ENCODE measurements around the gene MUS81. TPM values are rescaled to one million over a fixed set of nuclear protein-coding genes. Genes with fewer than 3 reads are reported as not detected.

MUS81 gene
- total and polyA plus RNA-seq, 9 of the 15 experiments (the other 6 are each of a cell fraction or from before 2014, with no cell fraction given), result 13.4 to 118 (median 53.7) TPM

DNA sequence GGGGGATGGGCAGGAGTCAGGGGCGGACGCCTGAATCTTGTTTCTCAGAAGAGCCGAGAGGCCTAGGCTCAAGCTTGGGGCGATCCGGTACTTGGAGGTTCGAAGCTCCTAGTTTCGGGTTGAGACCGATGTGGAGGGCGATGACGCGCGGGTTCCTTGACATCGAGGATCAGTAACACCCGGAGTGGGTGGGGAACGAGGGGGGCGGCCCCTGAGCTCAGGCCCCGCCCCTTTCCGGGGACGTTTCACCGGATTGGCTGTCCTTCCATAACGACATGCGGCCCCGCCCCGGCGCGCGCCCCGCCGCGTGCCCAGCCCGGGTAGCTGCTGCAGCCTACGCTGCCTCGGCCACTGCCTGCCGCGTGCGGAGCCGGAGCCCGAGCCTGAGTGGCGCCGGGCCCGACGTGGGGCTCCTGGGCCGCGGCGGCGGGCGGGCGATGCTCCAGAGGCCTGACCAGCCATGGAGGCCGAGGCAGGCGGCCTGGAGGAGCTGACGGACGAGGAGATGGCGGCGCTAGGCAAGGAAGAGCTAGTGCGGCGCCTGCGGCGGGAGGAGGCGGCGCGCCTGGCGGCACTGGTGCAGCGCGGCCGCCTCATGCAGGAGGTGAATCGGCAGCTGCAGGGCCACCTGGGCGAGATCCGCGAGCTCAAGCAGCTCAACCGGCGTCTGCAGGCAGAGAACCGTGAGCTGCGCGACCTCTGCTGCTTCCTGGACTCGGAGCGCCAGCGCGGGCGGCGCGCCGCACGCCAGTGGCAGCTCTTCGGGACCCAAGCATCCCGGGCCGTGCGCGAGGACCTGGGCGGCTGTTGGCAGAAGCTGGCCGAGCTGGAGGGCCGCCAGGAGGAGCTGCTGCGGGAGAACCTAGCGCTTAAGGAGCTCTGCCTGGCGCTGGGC is 30.3 kb downstream of the MUS81 start, which contains the start of gene CCDC85B (continued):
- TF ChIP-seq SIN3A (IDR thresholded peaks at IDR 0.05; ENCODE audit: borderline replicate concordance in 2 of 2, control insufficient read depth in 1 of 2, low read depth in 2 of 2, low read length in 2 of 2) (peak; percentile 51 to 79; a peak in 3 of 4 replicates), MYC (IDR thresholded peaks at IDR 0.05; ENCODE audit: low read depth, low read length) (peak; percentile 97), MYC (CRISPR knock-in tag; IDR thresholded peaks at IDR 0.05; ENCODE audit: borderline replicate concordance, low read depth) (no peak), CAMTA2 (CRISPR knock-in tag; conservative IDR thresholded peaks at IDR 0.05) (peak; percentile 83; the same call in 1 of the 2 replicates), GTF2B (IDR thresholded peaks at IDR 0.05; ENCODE audit: extremely low read depth, insufficient read length) (no peak), NR2F6 (CRISPR knock-in tag; IDR thresholded peaks at IDR 0.05) (no peak), DEAF1 (CRISPR knock-in tag; IDR thresholded peaks at IDR 0.05) (0 out of 2 replicates have a peak, but pooled peaks have one; percentile 10), HDAC1 (IDR thresholded peaks at IDR 0.05) (peak in 1 of 2 experiments; percentile 38; a peak in 1 of 4 replicates), U2AF1 (optimal IDR thresholded peaks at IDR 0.05; ENCODE audit: low read depth, low read length) (peak; percentile 84), POLR2B (IDR thresholded peaks at IDR 0.05; ENCODE audit: low read depth, partially characterized antibody) (peak; percentile 8), ZNF395 (CRISPR knock-in tag; IDR thresholded peaks at IDR 0.05) (peak; percentile 83), CSDE1 (IDR thresholded peaks at IDR 0.05) (no peak), NR2C2 (CRISPR knock-in tag; IDR thresholded peaks at IDR 0.05) (peak; percentile 44), NR2C2 (tag; IDR thresholded peaks at IDR 0.05) (peak; percentile 24; the same call in 1 of the 2 replicates)
- TF ChIP-seq, protein P1, sequence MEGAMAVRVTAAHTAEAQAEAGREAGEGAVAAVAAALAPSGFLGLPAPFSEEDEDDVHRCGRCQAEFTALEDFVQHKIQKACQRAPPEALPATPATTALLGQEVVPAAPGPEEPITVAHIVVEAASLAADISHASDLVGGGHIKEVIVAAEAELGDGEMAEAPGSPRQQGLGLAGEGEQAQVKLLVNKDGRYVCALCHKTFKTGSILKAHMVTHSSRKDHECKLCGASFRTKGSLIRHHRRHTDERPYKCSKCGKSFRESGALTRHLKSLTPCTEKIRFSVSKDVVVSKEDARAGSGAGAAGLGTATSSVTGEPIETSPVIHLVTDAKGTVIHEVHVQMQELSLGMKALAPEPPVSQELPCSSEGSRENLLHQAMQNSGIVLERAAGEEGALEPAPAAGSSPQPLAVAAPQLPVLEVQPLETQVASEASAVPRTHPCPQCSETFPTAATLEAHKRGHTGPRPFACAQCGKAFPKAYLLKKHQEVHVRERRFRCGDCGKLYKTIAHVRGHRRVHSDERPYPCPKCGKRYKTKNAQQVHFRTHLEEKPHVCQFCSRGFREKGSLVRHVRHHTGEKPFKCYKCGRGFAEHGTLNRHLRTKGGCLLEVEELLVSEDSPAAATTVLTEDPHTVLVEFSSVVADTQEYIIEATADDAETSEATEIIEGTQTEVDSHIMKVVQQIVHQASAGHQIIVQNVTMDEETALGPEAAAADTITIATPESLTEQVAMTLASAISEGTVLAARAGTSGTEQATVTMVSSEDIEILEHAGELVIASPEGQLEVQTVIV (CRISPR knock-in tag; IDR thresholded peaks at IDR 0.05; ENCODE audit: borderline replicate concordance), result no peak
- TF ChIP-seq, protein P2, sequence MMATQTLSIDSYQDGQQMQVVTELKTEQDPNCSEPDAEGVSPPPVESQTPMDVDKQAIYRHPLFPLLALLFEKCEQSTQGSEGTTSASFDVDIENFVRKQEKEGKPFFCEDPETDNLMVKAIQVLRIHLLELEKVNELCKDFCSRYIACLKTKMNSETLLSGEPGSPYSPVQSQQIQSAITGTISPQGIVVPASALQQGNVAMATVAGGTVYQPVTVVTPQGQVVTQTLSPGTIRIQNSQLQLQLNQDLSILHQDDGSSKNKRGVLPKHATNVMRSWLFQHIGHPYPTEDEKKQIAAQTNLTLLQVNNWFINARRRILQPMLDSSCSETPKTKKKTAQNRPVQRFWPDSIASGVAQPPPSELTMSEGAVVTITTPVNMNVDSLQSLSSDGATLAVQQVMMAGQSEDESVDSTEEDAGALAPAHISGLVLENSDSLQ (IDR thresholded peaks at IDR 0.05), result peak; percentile 59
- TF ChIP-seq, protein P3, sequence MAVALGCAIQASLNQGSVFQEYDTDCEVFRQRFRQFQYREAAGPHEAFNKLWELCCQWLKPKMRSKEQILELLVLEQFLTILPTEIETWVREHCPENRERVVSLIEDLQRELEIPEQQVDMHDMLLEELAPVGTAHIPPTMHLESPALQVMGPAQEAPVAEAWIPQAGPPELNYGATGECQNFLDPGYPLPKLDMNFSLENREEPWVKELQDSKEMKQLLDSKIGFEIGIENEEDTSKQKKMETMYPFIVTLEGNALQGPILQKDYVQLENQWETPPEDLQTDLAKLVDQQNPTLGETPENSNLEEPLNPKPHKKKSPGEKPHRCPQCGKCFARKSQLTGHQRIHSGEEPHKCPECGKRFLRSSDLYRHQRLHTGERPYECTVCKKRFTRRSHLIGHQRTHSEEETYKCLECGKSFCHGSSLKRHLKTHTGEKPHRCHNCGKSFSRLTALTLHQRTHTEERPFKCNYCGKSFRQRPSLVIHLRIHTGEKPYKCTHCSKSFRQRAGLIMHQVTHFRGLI (CRISPR knock-in tag; IDR thresholded peaks at IDR 0.05), result 0 out of 2 replicates have a peak, but pooled peaks have one; percentile 19
